Measurements from ENCODE around the gene S100A11. TPM values are rescaled to one million over a fixed set of nuclear protein-coding genes. Genes with fewer than 3 reads are reported as not detected.

The S100A11 gene
- total RNA-seq, 1 experiment from 2014 or later = 302 TPM

DNA sequence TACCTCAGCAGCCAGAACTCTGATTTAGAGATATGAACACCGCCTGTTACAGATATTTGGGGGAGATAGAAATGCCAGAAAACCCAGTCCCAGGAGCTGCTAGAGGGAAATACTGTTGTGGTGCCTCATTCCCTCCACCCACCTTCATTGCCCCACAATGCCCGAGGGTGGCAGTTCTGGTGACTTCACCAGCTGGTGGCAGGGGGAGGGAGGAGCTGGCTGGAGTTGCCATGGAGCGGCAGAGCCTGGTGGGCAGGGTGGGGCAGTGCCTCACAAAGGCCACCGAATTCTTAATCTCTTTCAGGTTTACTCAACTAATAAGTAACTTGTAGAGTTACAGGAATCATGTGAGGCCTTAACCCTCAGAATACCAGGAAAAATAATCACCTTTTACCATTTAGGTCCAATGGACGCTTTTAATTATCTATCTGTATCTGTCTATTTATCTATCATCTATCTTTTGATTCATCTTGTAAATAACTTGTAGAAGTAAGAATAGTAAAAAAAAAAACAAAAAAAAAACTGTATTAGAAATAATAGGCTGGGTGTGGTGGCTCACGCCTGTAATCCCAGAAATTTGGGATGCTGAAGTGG lies 11.7 kb upstream of the S100A11 start:
- H3K9ac ChIP-seq (ENCODE audit: extremely low read depth, insufficient read length, low read length) = peak overlapping the region; percentile 6
- peaks cover 5% of the 10 kb centered on the region for H3K27me3 Mint-ChIP-seq (ENCODE audit: low read depth)

More for the DNA sequence above, 11.7 kb upstream of the S100A11 start:
- H3K56ac ChIP-seq (ENCODE audit: insufficient read length, low read depth, low read length) = no peak overlapping the region
- H3K4me1 ChIP-seq (ENCODE audit: insufficient read depth, low read length) = peaks cover 12% of the 10 kb centered on the region; the same call in 1 of the 2 replicates
- no peak overlapping the region for H2BK12ac ChIP-seq (ENCODE audit: insufficient read length, low read depth, low read length)
- peaks cover 4% of the 10 kb centered on the region for H3K23me2 ChIP-seq (ENCODE audit: insufficient read length, low read depth, low read length, poor library complexity, severe bottlenecking)
- H3K4me3 Mint-ChIP-seq = peak overlapping the region; percentile 43 to 51; a peak in 4 of 5 replicates
- peak overlapping the region; percentile 45 for H3K18ac ChIP-seq (ENCODE audit: insufficient read length, low read depth, low read length)
- no CpG with 5 or more reads among the region's 6 CpGs for WGBS (ENCODE audit: extremely low coverage, insufficient read length, low lambda C conversion rate)
- H3K27me3 ChIP-seq (ENCODE audit: insufficient read depth, low read length) = no peaks in the 10 kb centered on the region
- no peak overlapping the region for H4K91ac ChIP-seq (ENCODE audit: insufficient read length, low read depth, low read length)
- peaks cover 35% of the 10 kb centered on the region in 2 experiments for H3K4me1 Mint-ChIP-seq
- peak overlapping the region; percentile 52 for H3K27ac ChIP-seq (ENCODE audit: insufficient read length, low read depth, low read length)
- H3K4ac ChIP-seq (ENCODE audit: low read depth, low read length) = no peak overlapping the region
- H4K20me1 ChIP-seq (ENCODE audit: control insufficient read depth, insufficient read depth, insufficient read length) = no peaks in the 10 kb centered on the region
- no peak overlapping the region for H2AFZ ChIP-seq (ENCODE audit: low read length)
- no peak overlapping the region for H3K23ac ChIP-seq (ENCODE audit: insufficient read length, low read depth, low read length)
- no peak overlapping the region for H2BK20ac ChIP-seq (ENCODE audit: low read depth, low read length, poor library complexity, severe bottlenecking)
- H3K36me3 Mint-ChIP-seq (ENCODE audit: insufficient read depth in 1 of 3, low read depth in 3 of 3) = no peaks in the 10 kb centered on the region
- no peaks in the 10 kb centered on the region for H3K79me1 ChIP-seq (ENCODE audit: insufficient read depth, low read depth, low read length, poor library complexity, severe bottlenecking)
- no peak overlapping the region for H4K5ac ChIP-seq (ENCODE audit: insufficient read length, low read depth, low read length)
- H3T11ph ChIP-seq (ENCODE audit: low read length) = no peak overlapping the region
- no peaks in the 10 kb centered on the region for H3K9me3 ChIP-seq (ENCODE audit: control insufficient read depth, low read depth, low read length)
- no peak overlapping the region for H2BK5ac ChIP-seq (ENCODE audit: insufficient read length, low read length)
- TF ChIP-seq, protein P1, sequence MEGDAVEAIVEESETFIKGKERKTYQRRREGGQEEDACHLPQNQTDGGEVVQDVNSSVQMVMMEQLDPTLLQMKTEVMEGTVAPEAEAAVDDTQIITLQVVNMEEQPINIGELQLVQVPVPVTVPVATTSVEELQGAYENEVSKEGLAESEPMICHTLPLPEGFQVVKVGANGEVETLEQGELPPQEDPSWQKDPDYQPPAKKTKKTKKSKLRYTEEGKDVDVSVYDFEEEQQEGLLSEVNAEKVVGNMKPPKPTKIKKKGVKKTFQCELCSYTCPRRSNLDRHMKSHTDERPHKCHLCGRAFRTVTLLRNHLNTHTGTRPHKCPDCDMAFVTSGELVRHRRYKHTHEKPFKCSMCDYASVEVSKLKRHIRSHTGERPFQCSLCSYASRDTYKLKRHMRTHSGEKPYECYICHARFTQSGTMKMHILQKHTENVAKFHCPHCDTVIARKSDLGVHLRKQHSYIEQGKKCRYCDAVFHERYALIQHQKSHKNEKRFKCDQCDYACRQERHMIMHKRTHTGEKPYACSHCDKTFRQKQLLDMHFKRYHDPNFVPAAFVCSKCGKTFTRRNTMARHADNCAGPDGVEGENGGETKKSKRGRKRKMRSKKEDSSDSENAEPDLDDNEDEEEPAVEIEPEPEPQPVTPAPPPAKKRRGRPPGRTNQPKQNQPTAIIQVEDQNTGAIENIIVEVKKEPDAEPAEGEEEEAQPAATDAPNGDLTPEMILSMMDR (conservative IDR thresholded peaks at IDR 0.05) = no peak
- no peaks in the 10 kb centered on the region for H3K79me2 ChIP-seq (ENCODE audit: insufficient read depth, low read length)
- peak; percentile 78 for DNase-seq
- H4K8ac ChIP-seq (replicated peaks; ENCODE audit: insufficient read length, low read depth, low read length) = no peak overlapping the region
- no peak overlapping the region for H2AK5ac ChIP-seq (ENCODE audit: insufficient read length, low read length)
- no peak overlapping the region for H2BK120ac ChIP-seq (ENCODE audit: low read depth, low read length, poor library complexity, severe bottlenecking)
- no peaks in the 10 kb centered on the region for H3K9me3 Mint-ChIP-seq
- peak overlapping the region; percentile 94 to 98 (median 97) for H3K27ac Mint-ChIP-seq
- H2BK15ac ChIP-seq (ENCODE audit: low read depth, low read length) = no peak overlapping the region
- peak overlapping the region; percentile 44 for H3K4me2 ChIP-seq (ENCODE audit: insufficient read depth, insufficient read length, low read length)
- H3K14ac ChIP-seq (ENCODE audit: insufficient read depth, low read length) = peak overlapping the region; percentile 48; the same call in 1 of the 2 replicates
